B cell (primary cell): ENCODE data around the gene CCDC170.

Source experiments
- EZH2 ChIP-seq: IDR thresholded peaks from 2 replicates; pipeline ENCODE4 v1.6.1; 2012; ENCODE audit warnings: borderline replicate concordance, low read depth, mild to moderate bottlenecking, moderate library complexity, low read length; ENCODE audit not compliant: insufficient read depth, poor library complexity, severe bottlenecking
- TF ChIP-seq, protein P1 (sequence below): fragments of 200-600 bp; IDR thresholded peaks from one replicate; pipeline ENCODE4 v1.8.0; 2022; ENCODE audit warnings: antibody characterized with exemption, mild to moderate bottlenecking

DNA sequence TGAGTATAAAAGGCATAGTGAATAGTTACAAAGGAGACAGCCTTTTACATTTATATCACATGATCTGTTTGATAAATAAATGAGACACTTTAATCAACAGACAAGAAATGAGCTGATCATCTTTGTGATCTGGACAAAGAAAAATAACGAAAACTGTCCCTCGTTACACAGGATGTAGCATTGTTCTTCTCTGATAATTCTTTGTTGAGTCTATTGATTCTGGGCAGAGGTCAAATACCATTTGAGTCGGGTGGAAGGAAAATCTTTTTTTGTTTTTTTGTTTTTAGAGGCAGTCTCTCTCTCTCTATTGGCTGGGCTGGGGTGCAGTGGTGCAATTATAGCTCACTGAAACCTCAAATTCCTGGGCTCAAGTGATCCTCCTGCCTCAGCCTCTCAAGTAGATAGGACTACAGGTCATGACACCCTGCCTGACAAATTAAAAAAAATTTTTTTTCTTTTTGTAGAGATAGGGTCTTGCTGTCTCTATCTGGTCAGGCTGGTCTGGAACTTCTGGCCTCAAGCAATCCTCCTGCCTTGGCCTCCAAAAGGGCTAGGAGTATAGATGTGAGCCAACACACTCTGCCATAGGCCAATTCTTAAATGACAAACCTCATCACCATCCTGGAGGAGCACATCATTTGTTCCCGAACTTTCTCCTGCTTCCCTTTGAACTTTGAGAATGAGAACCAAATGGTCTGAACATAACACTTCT, 41.8 kb downstream of the CCDC170 start:
- TF ChIP-seq, protein P1, sequence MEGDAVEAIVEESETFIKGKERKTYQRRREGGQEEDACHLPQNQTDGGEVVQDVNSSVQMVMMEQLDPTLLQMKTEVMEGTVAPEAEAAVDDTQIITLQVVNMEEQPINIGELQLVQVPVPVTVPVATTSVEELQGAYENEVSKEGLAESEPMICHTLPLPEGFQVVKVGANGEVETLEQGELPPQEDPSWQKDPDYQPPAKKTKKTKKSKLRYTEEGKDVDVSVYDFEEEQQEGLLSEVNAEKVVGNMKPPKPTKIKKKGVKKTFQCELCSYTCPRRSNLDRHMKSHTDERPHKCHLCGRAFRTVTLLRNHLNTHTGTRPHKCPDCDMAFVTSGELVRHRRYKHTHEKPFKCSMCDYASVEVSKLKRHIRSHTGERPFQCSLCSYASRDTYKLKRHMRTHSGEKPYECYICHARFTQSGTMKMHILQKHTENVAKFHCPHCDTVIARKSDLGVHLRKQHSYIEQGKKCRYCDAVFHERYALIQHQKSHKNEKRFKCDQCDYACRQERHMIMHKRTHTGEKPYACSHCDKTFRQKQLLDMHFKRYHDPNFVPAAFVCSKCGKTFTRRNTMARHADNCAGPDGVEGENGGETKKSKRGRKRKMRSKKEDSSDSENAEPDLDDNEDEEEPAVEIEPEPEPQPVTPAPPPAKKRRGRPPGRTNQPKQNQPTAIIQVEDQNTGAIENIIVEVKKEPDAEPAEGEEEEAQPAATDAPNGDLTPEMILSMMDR = no peak
- TF ChIP-seq EZH2 = no peak
